Astrocyte of the cerebellum (primary cell): ENCODE results near the gene ZNF274.

Experiments used
- DNase-seq: peaks from one replicate; pipeline ENCODE4 v3.0.0-alpha.2; 2011; ENCODE audit warnings: low read depth
- H3K4me3 ChIP-seq: 2 replicates; pipeline ENCODE4 v1.5.1; 2011; ENCODE audit warnings: mild to moderate bottlenecking, low read depth, low read length, moderate library complexity
- CTCF ChIP-seq: IDR thresholded peaks from 2 replicates; pipeline ENCODE4 v1.5.1; 2012; ENCODE audit warnings: low read length, low read depth, moderate library complexity, mild to moderate bottlenecking; ENCODE audit errors: missing control alignments
- in situ Hi-C: cut with HindIII; loops from 2 replicates; pipeline ENCODE4 v1.10.0; 2017; ENCODE audit warnings: low sequenced_read_pairs

The ZNF274 gene

GRCh38 chr19:58261600-58261967 lies 78.7 kb downstream of the ZNF274 start:
- no peak for TF ChIP-seq CTCF
- in situ Hi-C loops: loop anchor here (5.0 kb wide), 1 partner anchor 34 kb away; the partner anchor contains the start of gene ZNF544
- no peak for DNase-seq
- H3K4me3 ChIP-seq: no peak overlapping the region

DNA sequence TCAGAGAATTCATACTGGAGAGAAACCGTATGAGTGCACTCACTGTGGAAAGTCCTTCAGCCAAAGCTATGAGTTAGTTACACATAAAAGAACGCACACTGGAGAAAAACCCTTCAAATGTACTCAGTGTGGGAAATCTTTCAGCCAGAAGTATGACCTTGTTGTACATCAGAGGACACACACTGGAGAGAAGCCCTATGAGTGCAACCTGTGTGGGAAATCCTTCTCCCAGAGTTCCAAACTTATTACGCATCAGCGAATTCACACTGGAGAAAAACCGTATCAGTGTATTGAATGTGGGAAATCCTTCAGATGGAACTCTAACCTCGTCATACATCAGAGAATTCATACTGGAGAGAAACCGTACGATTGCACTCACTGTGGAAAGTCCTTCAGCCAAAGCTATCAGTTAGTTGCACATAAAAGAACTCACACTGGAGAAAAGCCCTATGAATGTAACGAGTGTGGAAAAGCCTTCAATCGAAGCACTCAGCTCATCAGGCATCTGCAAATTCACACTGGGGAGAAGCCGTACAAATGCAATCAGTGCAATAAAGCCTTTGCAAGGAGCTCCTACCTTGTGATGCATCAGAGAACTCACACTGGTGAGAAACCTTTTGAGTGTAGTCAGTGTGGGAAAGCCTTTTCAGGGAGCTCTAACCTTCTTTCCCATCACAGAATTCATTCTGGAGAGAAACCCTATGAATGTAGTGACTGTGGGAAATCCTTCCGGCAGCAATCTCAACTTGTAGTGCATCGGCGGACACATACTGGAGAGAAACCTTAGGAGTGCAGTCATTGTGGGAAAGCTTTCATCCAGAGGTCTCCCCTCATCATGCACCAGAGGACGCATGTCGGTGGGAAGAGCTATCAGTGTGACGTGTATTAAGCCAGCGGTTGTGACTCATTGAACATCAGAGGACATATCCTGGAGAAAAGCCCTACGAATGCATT lies 79.4 kb downstream of the ZNF274 start:
- no peak for DNase-seq
- in situ Hi-C loops: loop anchor here (5.0 kb wide), 1 partner anchor 35 kb away; the partner anchor contains the start of gene ZNF544
- no peak for TF ChIP-seq CTCF
- H3K4me3 ChIP-seq: no peak overlapping the region

DNA sequence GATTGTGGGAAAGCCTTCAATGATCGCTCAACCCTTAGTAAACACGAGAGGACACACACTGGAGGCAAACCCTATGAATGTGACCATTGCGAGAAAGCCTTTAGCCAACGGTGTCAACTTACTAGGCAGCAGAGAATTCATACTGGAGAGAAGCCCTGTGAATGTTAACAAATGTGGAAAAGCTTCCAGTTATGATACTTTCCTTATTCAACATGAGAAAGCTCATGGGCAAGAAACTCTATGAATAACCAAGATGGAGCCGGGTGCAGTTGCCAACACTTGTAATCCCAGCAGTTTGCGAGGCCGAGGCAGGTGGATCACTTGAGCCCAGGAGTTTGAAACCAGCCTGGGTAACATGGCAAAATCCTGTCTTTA lies 80.0 kb downstream of the ZNF274 start:
- no peak for DNase-seq
- in situ Hi-C loops: loop anchor here (5.0 kb wide), 1 partner anchor 36 kb away; the partner anchor contains the start of gene ZNF544
- no peak for TF ChIP-seq CTCF
- H3K4me3 ChIP-seq: no peak overlapping the region
